GM12891 (cell line): ENCODE measurements around the gene ELAVL2.

Source experiments
- DNase-seq: peaks from one replicate; pipeline ENCODE4 v3.0.0; 2011; ENCODE audit warnings: low spot score; ENCODE audit not compliant: insufficient read length
- FAIRE-seq: peaks from 2 replicates; lab custom pipeline; 2011; peaks lifted over from hg19 to GRCh38; lab: Jason Lieb, UNC
- PAX5 ChIP-seq: IDR thresholded peaks from 2 replicates; pipeline ENCODE4 v1.6.1; 2011; ENCODE audit warnings: low read length, moderate library complexity, mild to moderate bottlenecking; ENCODE audit not compliant: insufficient read depth, severe bottlenecking
- POLR2A ChIP-seq: IDR thresholded peaks from 2 replicates; pipeline ENCODE4 v1.6.1; 2011; ENCODE audit warnings: low read depth, low read length, control low read depth
- POLR2AphosphoS5 ChIP-seq: IDR thresholded peaks from 2 replicates; pipeline ENCODE4 v1.6.1; 2011; ENCODE audit warnings: low read depth, low read length, control low read depth
- POU2F2 ChIP-seq: IDR thresholded peaks from 2 replicates; pipeline ENCODE4 v1.6.1; 2011; ENCODE audit warnings: low read depth, mild to moderate bottlenecking, control low read depth, low read length, moderate library complexity
- SPI1 ChIP-seq: IDR thresholded peaks from 2 replicates; pipeline ENCODE4 v1.6.1; 2011; ENCODE audit warnings: low read depth, low read length, control low read depth
- TAF1 ChIP-seq: IDR thresholded peaks from 2 replicates; pipeline ENCODE4 v1.6.1; 2011; ENCODE audit warnings: low read depth, low read length, control low read depth

The ELAVL2 gene

DNA sequence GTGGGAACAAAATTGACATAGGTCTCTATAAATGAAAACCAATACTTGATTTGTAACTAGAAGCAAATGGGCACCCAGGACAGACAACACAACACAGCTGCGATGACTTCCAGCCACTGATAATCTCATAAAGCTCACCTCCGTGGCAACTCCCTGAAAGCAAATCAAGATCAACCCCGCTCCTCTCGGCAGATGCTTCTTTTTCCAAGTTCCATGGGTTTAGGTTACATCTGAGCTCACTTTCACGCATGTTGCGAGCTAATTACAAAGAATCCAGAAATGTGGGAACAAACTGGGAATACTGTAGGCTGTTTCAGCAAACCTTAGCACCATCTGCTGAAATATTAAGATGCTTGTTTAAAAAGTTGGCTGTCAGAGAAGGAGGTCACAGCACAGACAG is 153.9 kb downstream of the ELAVL2 start:
- no peak for FAIRE-seq
- TF ChIP-seq POLR2AphosphoS5, result no peak
- no peak for DNase-seq

DNA sequence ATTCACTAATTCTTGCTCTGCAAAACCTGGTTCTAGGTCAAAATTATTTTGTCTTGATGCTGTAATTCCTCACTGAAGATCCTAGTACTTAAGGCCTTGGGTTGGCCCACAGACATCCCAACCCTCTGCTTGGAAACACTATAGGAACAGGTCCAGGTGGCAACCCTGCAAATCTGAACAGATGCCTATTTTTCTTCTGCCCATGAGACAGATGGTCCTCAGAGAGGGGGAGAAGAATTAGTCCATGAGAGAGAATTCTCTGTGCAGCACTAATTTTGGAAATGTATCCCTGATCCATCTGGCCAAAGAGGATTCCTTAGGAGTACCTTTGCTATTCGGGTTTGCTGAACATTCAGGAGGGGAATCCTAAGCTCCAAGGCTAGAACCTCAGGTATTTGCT is 156.3 kb downstream of the ELAVL2 start:
- TF ChIP-seq TAF1, result no peak
- TF ChIP-seq PAX5, result no peak
- TF ChIP-seq POU2F2, result no peak
- TF ChIP-seq POLR2AphosphoS5, result no peak
- no peak for TF ChIP-seq POLR2A
- TF ChIP-seq SPI1, result no peak
- FAIRE-seq (no peak), DNase-seq (no peak)

DNA sequence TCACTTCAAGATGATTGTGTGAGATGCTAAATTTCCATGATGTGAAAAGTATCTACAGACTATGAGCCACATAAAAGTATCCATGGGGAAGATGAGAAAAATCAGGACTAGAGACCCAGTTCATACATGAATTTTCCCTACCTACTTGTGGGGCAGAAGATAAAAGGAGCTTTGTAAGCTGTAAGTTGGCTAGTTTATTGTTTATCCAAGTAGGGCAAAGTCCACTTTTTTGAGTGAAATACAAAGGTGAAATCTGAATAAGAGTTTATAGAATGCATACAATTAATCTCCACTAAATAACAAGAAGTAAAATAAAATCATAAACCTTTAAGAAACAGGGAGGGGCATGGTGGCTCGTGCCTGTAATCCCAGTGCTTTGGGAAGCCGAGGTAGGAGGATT is 160.4 kb downstream of the ELAVL2 start:
- no peak for TF ChIP-seq TAF1
- TF ChIP-seq POLR2A, result no peak
- TF ChIP-seq POLR2AphosphoS5, result no peak
- TF ChIP-seq SPI1, result no peak
- no peak for TF ChIP-seq PAX5
- no peak for TF ChIP-seq POU2F2
- DNase-seq, result no peak
- FAIRE-seq, result no peak

DNA sequence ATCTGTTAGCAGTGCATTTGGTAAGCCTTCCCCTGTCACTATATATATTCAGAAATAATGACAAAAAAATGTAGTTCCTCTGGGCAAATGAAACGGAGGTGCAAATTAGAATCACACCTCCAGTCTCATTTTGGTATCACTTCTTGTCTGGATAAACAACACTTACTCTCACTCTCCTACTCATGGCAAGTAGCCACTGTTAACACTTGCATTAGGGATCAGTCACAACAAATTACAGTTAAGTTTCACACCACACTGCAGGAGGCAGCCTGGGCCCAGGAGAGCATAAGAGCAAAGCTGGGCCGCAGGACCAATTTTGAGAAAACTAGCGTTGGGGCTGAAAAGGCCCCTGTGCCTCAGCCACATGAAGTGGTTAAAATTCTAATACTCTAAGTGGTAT is 161.0 kb downstream of the ELAVL2 start:
- FAIRE-seq (no peak), DNase-seq (no peak)
- TF ChIP-seq TAF1, result no peak

DNA sequence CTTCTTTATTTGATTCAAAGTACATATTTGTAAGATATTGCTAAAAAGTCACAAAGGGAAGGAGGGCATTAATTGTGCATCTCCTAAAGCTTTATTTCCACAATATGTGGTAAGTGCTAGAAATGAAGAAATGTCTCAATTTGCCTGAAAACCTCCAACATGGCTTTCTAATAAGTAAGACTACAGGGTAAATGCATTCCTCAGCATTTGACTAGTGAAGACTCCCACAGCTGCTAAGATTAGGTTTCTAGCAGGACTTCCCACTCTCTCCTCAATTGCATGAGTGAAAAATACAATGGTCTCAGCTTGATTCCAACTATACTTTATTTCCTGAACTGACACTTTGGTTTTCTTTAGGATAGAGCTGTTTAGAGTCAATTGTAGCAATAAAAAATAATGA is 162.1 kb downstream of the ELAVL2 start:
- no peak for DNase-seq
- no peak for FAIRE-seq
- no peak for TF ChIP-seq POLR2AphosphoS5
- no peak for TF ChIP-seq POU2F2
- no peak for TF ChIP-seq TAF1
- no peak for TF ChIP-seq SPI1
- no peak for TF ChIP-seq POLR2A
- no peak for TF ChIP-seq PAX5

DNA sequence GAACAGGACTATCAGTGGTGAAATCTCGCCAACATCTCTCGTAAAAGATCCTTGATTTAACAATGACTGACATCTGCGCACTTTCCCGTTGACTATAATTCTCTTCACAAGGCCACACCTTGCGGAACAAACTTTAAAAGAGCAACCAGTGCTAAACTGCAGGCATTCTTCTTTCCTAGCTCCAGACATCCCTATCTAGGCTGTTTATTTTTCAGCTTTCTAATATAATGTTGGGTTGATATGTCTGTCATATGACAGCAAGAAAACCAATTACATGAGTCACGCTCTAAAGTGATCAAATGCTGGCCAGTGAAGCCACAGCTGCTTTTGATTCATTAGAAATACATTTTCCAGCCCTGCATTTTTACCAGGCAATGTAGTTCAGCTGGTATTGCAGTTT is 162.5 kb downstream of the ELAVL2 start:
- FAIRE-seq, result no peak
- DNase-seq, result no peak
- TF ChIP-seq POU2F2 (no peak), POLR2A (no peak), SPI1 (no peak), TAF1 (no peak), POLR2AphosphoS5 (no peak), PAX5 (no peak)

DNA sequence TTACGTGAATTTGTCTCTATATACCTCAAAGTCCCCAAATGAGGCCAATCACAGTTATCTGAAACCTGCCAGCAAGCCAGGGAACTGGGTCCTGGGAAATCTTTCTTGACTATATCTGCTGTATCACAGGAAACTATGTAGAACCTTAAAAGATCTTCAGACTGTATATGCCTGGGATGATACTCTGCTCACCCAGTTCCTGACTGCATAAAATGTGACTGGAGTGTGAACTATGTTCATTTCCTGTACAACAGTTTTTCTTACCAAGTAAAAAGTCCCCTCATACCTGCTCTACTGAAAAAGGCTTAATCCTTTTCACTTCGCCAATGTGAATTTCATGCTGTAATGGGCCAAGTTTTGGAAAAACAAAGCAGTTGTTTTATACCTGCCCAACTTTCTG is 162.9 kb downstream of the ELAVL2 start:
- no peak for TF ChIP-seq POLR2A
- no peak for TF ChIP-seq SPI1
- no peak for TF ChIP-seq TAF1
- TF ChIP-seq POU2F2, result no peak
- no peak for TF ChIP-seq PAX5
- no peak for TF ChIP-seq POLR2AphosphoS5
- FAIRE-seq, result no peak
- no peak for DNase-seq

DNA sequence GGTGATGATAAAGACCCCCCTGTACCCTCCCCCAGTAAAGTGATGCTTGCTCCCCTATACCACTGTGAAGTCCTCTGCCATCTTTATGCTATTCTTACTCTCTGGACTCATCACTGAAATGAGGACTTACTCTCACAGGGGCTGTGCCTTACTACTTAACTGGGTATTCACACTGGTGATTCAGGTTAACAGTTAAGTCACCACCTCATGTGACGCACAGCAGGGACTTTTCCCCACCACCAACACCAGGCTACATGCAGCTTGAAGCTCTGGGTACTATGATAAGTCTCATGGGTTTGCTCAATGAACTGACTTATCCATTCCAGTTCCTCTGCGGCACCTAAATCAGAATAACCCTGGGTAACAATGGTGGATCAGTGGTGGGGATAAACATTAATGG is 163.7 kb downstream of the ELAVL2 start:
- FAIRE-seq (no peak), DNase-seq (no peak)
- TF ChIP-seq TAF1 (no peak), POU2F2 (no peak), PAX5 (no peak), SPI1 (no peak), POLR2A (no peak), POLR2AphosphoS5 (no peak)

DNA sequence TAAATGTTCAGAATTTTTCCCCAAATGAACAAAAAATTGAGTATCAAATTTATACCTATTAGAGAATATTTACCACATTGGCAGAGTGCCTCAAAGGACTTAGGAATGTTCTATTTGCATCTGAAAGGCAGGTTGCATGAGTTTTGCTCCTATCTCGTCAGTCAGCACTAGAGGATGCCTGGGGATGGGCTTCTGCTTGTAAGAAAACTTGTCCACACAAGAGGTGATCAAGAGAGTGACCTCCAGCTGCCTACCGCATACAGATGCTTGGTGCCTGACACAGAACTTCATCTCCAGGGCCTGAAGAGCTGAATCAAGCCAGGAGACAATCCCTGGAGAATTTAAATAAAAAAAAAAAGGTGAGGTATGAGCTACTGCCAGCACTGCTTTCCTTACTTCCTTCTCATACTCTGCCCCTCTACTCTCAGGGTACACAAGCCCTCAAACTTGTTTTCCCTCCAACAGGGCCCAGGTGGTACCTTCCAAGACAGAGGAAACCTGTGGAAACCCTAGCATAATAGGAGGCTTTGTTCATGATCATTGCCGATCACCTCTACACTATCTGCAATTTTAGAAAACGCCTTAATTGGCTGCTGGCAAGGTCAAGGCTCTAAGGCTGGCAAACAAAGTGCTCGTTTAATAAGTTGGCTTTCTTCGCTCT is 166.6 kb downstream of the ELAVL2 start:
- DNase-seq (no peak), FAIRE-seq (no peak)

DNA sequence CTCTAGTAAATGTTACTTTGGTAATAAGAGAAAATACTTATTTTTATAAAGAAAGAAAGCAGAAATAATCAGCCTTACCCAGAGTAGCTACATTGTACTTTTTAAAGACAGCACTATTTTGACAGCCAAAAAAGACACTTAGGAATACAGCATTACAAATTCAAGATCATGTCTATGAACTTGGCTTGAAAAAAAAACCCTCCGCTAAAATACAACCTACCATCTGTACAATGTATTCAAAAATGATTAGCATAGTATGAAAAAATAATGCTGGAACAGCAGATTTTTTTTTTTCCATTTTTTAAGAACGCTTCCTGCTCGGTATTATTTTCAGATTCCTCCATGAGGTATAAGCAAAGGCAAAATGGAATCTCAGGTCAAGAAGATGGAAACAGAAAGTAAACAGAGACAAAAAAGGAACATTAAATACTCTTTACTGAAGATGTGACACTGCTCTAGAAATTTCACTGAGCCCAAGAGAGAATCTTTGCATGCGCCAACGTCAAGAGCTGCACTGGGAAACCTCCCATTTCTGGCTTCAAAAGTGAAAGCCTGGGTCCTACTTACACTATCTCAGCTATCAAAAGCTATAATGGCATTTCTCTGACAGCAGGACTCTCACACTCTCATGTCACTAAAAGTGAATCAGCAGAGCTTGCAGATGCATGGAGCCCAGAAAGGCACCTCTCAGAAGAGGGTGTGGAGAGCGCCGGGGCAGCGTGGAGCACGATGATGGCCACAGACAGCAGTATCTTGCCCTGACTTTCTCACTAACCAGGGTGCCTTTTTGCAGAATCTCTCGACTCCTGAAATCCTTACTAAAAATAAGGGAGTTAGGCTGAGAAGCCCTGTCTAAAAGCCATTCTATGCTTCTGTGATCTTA is 167.4 kb downstream of the ELAVL2 start:
- DNase-seq (no peak), FAIRE-seq (no peak)
- no peak for TF ChIP-seq TAF1
- TF ChIP-seq POLR2A, result no peak

More for the DNA sequence above, 166.6 kb downstream of the ELAVL2 start:
- TF ChIP-seq POLR2AphosphoS5, result no peak
- no peak for TF ChIP-seq SPI1
- TF ChIP-seq TAF1, result no peak
- no peak for TF ChIP-seq PAX5
- no peak for TF ChIP-seq POLR2A
- no peak for TF ChIP-seq POU2F2
